HG03135 (cell line): ENCODE measurements around the gene QPCT.
A peak's percentile ranks its signal among the peaks of the same experiment; 100 is the strongest.
"Not testable (repeated sequence)": the region's sequence is repeated elsewhere in the genome, so short reads cannot be mapped to it uniquely, and the experiment has no call there.

Experiments used
- ATAC-seq: cut with Tn5 transposase; IDR thresholded peaks from one replicate; pipeline ENCODE4 v1.9.1; 2021; ENCODE audit warnings: mild to moderate bottlenecking, moderate library complexity; ENCODE audit not compliant: unreplicated experiment

The QPCT gene

GRCh38 chr2:37389395-37389794 is 45.0 kb downstream of the QPCT start:
- no peak for ATAC-seq

- peak; percentile 93 for ATAC-seq
Measured at GRCh38 chr2:37389989-37390765, 45.7 kb downstream of the QPCT start.

DNA sequence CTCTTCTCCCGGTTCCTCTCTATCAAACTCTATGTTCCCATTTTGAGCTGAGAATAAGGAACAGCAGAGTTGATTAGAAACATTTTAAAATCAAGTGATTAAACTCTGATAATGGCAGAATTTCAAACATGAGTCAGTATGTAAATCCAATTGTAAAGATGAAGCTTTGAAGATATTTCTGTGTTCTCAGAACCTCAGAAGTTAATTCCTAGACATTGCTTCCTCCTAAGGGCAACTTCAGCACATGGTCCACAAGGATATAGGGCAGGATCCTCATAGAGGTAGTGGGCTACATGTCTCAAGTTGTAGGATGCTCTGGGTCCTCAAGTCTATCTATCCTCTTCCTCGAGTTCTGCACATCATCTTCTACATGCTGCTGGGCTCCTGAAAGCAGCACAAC is 46.3 kb downstream of the QPCT start:
- peak; percentile 1 for ATAC-seq

- no peak for ATAC-seq
Measured at GRCh38 chr2:37391711-37392110, 47.3 kb downstream of the QPCT start.

GRCh38 chr2:37392428-37392827 is 48.0 kb downstream of the QPCT start:
- ATAC-seq: no peak

DNA sequence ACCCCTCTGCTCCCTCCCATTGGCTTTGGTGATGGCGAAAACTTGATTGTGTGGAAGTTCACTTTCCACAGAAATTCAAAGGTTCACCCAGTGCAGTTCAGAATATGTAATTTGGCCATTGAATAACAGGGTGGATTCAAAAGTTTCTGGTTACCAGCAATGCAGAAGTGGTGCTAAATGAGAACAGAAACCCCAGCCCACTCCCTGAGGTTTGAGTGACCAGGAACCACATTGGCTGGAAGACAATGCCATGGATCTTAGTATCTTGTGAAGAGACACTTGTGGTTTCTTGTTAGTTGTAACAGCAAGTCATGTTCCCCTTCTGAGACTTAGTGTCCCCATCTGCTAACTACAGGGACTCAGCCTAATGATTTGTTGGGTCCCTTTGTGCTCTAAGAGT is 49.8 kb downstream of the QPCT start:
- ATAC-seq: no peak

DNA sequence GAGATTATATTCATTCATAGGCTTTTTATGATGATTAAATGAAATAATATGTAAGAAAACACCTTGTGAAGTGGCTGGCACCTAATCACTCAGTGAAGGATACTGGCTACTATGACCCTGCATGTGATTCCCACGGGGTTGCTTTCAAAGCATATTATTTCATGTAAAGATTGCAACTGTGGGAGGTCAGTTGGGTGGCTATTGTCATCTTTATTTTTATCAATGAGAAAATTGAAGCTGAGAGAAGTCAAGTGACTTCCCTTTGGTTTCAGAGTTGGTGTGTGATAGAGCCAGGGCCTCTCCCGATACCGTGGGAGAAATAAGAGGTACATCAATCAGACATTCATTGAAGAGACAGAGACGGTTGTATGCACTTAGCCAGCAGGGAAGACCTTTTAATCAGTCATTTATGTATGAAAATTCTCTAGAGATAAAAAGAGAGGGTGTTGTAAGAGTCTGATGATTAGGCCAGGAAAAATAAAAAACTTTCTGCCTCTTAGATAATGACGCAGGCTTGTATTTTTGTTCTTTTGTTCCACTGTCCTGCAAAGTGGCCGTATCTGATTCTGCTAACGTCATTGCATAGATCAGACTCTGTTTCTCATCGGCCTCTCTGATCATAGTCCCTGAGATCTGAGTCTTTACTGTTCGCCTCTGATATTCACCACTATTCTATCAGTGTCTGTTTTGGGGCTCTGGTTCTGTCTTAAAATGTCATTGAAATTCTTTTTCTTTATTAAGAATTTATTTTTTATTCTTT is 50.5 kb downstream of the QPCT start:
- ATAC-seq: no peak

GRCh38 chr2:37396890-37397565 is 52.6 kb downstream of the QPCT start:
- no peak for ATAC-seq

DNA sequence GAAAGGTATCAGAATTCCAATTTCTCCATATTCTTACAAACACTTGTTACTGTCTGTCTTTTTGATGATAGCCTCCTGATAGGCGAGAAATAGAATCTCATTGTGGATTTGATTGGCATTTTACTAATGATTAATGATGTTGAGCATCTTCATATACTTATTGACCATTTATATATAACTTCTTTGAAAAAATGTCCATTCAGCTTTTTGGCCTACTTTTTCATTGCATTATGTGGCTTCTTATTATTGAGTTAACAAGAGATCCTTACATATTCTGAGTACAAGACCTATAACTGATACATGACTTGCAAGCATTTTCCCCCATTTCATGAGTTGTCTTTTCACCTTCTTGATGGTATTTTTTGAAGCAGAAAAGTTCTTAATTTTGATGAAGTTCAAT is 54.6 kb downstream of the QPCT start:
- no peak for ATAC-seq

DNA sequence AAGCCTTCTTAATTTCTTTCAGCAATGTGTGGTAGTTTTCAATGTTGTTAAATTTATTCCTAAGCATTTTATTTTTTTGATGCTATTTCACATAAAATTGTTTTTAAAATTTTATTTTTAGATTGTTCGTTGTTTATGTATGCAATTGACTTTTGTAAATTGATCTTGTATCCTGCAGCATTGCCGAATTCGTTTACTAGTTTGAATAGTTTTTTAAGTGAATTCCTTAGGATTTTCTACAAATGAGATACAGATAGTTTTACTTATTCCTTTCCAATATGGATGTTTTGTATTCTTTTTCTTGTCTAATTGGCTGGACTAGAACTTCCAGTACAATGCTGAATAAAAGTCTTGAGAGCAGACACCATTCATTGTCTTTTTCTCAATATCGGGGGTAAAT is 55.6 kb downstream of the QPCT start:
- ATAC-seq: no peak

GRCh38 chr2:37402636-37403035 is 58.2 kb downstream of the QPCT start:
- ATAC-seq: no peak

DNA sequence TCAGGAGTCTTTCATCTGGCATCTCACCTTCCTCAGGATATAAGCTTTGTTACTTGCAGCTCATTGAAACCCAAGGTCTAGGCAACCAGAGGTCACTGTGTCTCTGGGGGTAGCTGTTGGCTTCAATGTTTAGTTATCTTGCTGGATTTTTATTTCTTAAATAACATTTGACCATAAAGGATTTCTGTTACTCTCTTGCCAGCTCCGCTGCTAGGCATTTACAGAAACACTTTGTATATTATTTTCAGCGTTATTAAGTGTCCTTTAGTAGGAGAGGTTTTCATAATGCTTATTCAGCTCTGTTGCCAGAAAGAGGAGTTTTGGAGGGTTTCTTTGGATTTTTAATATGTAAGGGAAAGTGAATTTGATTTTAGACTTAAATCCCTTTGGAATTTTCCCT is 61.4 kb downstream of the QPCT start:
- ATAC-seq: no peak

GRCh38 chr2:37412231-37412630 is 67.8 kb downstream of the QPCT start:
- no peak for ATAC-seq

DNA sequence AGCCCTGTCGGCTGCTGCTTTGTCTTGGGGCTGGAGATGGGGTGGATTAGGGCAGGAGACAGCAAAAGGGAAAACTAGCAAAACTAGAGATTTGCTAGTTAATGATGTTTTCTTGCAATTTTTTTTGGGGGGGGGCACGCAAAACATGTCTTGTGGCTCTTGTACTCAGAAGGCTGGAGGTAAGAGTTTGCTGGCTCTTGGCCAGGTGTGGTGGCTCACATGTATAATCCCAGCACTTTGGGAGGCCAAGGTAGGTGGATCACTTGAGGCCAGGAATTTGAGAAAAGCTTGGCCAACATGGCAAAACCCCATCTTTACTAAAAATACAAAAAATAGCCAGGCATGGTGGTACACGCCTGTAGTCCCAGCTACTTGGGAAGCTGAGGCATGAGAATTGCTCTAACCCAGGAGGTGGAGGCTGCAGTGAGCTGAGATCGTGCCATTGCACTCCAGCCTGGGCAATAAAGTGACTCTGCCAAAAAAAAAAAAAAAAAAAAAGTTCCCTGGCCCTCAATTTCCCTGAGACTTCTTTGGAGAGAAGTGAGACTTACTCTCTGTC is 69.6 kb downstream of the QPCT start:
- ATAC-seq: not testable (repeated sequence)

GRCh38 chr2:37414470-37414949 is 70.1 kb downstream of the QPCT start:
- ATAC-seq: no peak

- no peak for ATAC-seq
Measured at GRCh38 chr2:37415128-37415820, 70.8 kb downstream of the QPCT start.

- no peak for ATAC-seq
Measured at GRCh38 chr2:37417321-37417720, 72.9 kb downstream of the QPCT start.

DNA sequence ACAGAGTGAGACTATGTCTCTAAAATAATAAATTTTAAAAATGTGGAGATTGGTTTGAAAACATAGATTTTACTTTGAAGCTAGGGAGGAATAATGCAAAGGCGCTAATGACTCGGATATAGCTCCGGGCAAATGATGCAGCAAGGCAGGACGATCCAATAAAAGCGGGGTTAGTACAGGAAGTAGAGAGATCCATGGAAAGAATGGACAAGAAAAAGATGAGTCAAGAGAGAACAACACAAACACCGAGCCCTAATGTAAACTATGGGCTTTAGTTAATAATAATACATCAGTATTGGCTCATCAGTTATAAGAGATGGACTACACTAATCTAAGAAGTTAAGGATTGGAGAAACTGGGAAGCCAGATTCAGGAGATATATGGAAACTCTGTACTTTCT is 74.5 kb downstream of the QPCT start:
- ATAC-seq: no peak

GRCh38 chr2:37421686-37422085 is 77.3 kb downstream of the QPCT start:
- no peak for ATAC-seq

GRCh38 chr2:37422816-37423215 is 78.4 kb downstream of the QPCT start:
- no peak for ATAC-seq
